ENCODE measurements around the gene C5orf63. TPM values are rescaled to one million over a fixed set of nuclear protein-coding genes. Genes with fewer than 3 reads are reported as not detected.

C5orf63 gene
- total RNA-seq, 6 experiments from 2014 or later, result 0.41 to 3.8 (median 0.71) TPM

- Mint-ChIP-seq H3K36me3 (ENCODE audit: low read depth) (no peaks in the 10 kb centered on the region), H3K4me3 (no peak overlapping the region)
Observed at GRCh38 chr5:127084656-127085055, 11.4 kb upstream of the C5orf63 start.

GRCh38 chr5:127083711-127084110 lies 10.4 kb upstream of the C5orf63 start:
- H3K9me3 Mint-ChIP-seq, result no peaks in the 10 kb centered on the region
- no peak overlapping the region for H3K4me3 Mint-ChIP-seq
- H3K4me1 Mint-ChIP-seq (ENCODE audit: low read depth), result peaks cover 17% of the 10 kb centered on the region
- peaks cover 4% of the 10 kb centered on the region for H3K27me3 Mint-ChIP-seq (ENCODE audit: insufficient read depth)
- TF ChIP-seq CTCF (IDR thresholded peaks at IDR 0.05), result no peak
- H3K27ac Mint-ChIP-seq, result no peak overlapping the region
- no peaks in the 10 kb centered on the region for H3K36me3 Mint-ChIP-seq (ENCODE audit: low read depth)
- DNase-seq, result no peak

More at GRCh38 chr5:127084656-127085055, 11.4 kb upstream of the C5orf63 start:
- Mint-ChIP-seq H3K4me1 (ENCODE audit: low read depth) (peaks cover 26% of the 10 kb centered on the region), H3K27me3 (ENCODE audit: insufficient read depth) (peaks cover 4% of the 10 kb centered on the region), H3K27ac (no peak overlapping the region), H3K9me3 (no peaks in the 10 kb centered on the region)
- no peak for DNase-seq
- no peak for TF ChIP-seq CTCF (IDR thresholded peaks at IDR 0.05)

GRCh38 chr5:127079994-127080491 lies 6.7 kb upstream of the C5orf63 start:
- TF ChIP-seq CTCF (IDR thresholded peaks at IDR 0.05), result no peak
- H3K4me1 Mint-ChIP-seq (ENCODE audit: low read depth), result peaks cover 21% of the 10 kb centered on the region
- peaks cover 1% of the 10 kb centered on the region; the same call in 1 of the 2 replicates for H3K27me3 Mint-ChIP-seq (ENCODE audit: insufficient read depth)
- no peak for DNase-seq
- no peaks in the 10 kb centered on the region for H3K9me3 Mint-ChIP-seq
- H3K4me3 Mint-ChIP-seq, result no peak overlapping the region
- H3K27ac Mint-ChIP-seq, result no peak overlapping the region
- no peaks in the 10 kb centered on the region for H3K36me3 Mint-ChIP-seq (ENCODE audit: low read depth)

- Mint-ChIP-seq H3K4me3 (no peak overlapping the region), H3K27me3 (ENCODE audit: insufficient read depth) (peaks cover 1% of the 10 kb centered on the region; the same call in 1 of the 2 replicates), H3K36me3 (ENCODE audit: low read depth) (no peaks in the 10 kb centered on the region), H3K9me3 (no peaks in the 10 kb centered on the region), H3K27ac (no peak overlapping the region), H3K4me1 (ENCODE audit: low read depth) (peaks cover 21% of the 10 kb centered on the region)
- no peak for DNase-seq
- no peak for TF ChIP-seq CTCF (IDR thresholded peaks at IDR 0.05)
Observed at GRCh38 chr5:127077366-127077765, 4.1 kb upstream of the C5orf63 start.

GRCh38 chr5:127076315-127077129 lies 3.2 kb upstream of the C5orf63 start:
- Mint-ChIP-seq H3K4me3 (no peak overlapping the region), H3K27ac (no peak overlapping the region), H3K9me3 (no peaks in the 10 kb centered on the region), H3K4me1 (ENCODE audit: low read depth) (peaks cover 21% of the 10 kb centered on the region), H3K27me3 (ENCODE audit: insufficient read depth) (peaks cover 1% of the 10 kb centered on the region; the same call in 1 of the 2 replicates), H3K36me3 (ENCODE audit: low read depth) (no peaks in the 10 kb centered on the region)
- DNase-seq, result no peak
- no peak for TF ChIP-seq CTCF (IDR thresholded peaks at IDR 0.05)
